ENCODE results near the gene NUFIP2. TPM values are rescaled to one million over a fixed set of nuclear protein-coding genes. Genes with fewer than 3 reads are reported as not detected.
A peak's percentile ranks its signal among the peaks of the same experiment; 100 is the strongest.

The NUFIP2 gene
- total and polyA plus RNA-seq, 10 of the 15 experiments (the other 5 are each of a cell fraction or from before 2014, with no cell fraction given): 3.7 to 32.3 (median 14.5) TPM

DNA sequence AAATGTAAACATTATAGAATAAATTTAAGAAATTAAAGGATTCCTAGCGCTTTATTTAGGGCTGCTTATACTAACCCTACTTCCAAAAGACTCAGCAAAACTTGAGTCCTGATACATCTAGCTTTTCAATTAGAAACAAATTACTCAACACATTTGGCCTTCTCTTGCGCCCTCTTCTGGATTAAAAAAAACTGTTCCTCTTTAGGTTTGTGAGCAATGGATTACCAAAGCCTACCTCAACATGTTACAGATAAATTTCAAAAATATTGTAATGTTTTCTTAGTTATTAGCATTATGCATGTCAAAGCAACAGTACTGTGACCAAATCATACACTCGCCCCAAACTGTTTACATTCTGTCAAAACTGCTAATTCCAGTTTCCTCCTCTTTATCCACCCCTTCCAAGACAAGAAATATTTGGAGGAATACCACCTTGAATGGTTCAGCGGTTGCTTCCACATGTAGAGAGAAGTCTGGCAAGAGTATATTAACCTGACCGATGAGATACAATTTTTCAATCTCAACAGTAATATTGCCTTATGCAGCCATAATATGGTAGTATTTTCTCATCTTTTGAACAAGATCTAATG, 2.7 kb downstream of the NUFIP2 start:
- Histone ChIP-seq H3K4me1 (ENCODE audit: control insufficient read depth, insufficient read depth, low read length) (peaks cover 2% of the 10 kb centered on the region; the same call in 1 of the 2 replicates), H3K9ac (ENCODE audit: control insufficient read depth, insufficient read depth, low read length) (peak overlapping the region; percentile 92), H3K4me3 (peak overlapping the region; percentile 89), H3K4me2 (ENCODE audit: control insufficient read depth, insufficient read depth) (peak overlapping the region; percentile 83), H4K20me1 (ENCODE audit: control insufficient read depth, insufficient read depth) (peaks cover 3% of the 10 kb centered on the region; the same call in 1 of the 2 replicates), H3K9me3 (replicated peaks; ENCODE audit: control insufficient read depth, insufficient read depth, low read length) (no peaks in the 10 kb centered on the region; the same call in 2 of the 3 replicates), H3K27me3 (replicated peaks in 1 of 2; ENCODE audit: control insufficient read depth in 2 of 2, insufficient read depth in 2 of 2, low read length in 1 of 2) (no peaks in the 10 kb centered on the region), H3K79me2 (ENCODE audit: control insufficient read depth, insufficient read depth, low read length) (peaks cover 77% of the 10 kb centered on the region), H3K27ac (ENCODE audit: control insufficient read depth, insufficient read depth) (peak overlapping the region; percentile 72; the same call in 1 of the 2 replicates), H3K36me3 (ENCODE audit: control insufficient read depth in 2 of 2, insufficient read depth in 2 of 2, low read length in 1 of 2) (peaks cover 5 to 25% of the 10 kb centered on the region in 2 experiments), H2AFZ (ENCODE audit: control insufficient read depth, low read depth, low read length) (no peak overlapping the region)
- BruUV-seq (replicated peaks): TSS peak; percentile 41
- DNase-seq (ENCODE audit: low read depth, low spot score): peak; percentile 35
- RAD21 ChIA-PET (ENCODE audit: unreplicated experiment): interaction anchor here (0.6 to 3.6 kb wide), 9 partner anchors 10 to 339 kb away, joined by 3 to 71 read pairs (median 3); partner anchors contain the start of gene MYO18A
- peak; percentile 10; the same call in 1 of the 3 replicates for ATAC-seq
- in situ Hi-C loops (cut with MboI) (no loop called here), intact Hi-C loops (cut with micrococcal nuclease; ENCODE audit: unreplicated experiment) (loop anchor here (2.0 to 5.0 kb wide), 2 partner anchors 142 to 339 kb away; partner anchors contain the start of gene PHF12)
- SMC1A ChIA-PET (ENCODE audit: uncharacterized antibody, unreplicated experiment): interaction anchor here (0.6 to 3.4 kb wide), 13 partner anchors 10 to 180 kb away, joined by 3 to 58 read pairs (median 5); partner anchors contain the start of gene CRYBA1
- under 1% methylated on average over 5 of the region's 5 CpGs for WGBS (ENCODE audit: insufficient coverage, insufficient replicate concordance, low lambda C conversion rate, missing lambda C conversion rate)
- FAIRE-seq: peak; percentile 77
- POLR2A ChIA-PET: interaction anchor here (0.6 to 2.3 kb wide), 9 partner anchors 10 to 175 kb away, joined by 3 to 8 read pairs (median 5); no protein-coding TSS in a partner anchor
- CTCF ChIA-PET: interaction anchor here (0.6 to 5.0 kb wide), 35 partner anchors 8 to 630 kb away, joined by 3 to 93 read pairs (median 5); partner anchors contain the start of gene SDF2
- TF ChIP-seq SUPT20H (IDR thresholded peaks at IDR 0.05; ENCODE audit: borderline replicate concordance, control insufficient read depth, low read depth, low read length): no peak
- TF ChIP-seq PAX5 (IDR thresholded peaks at IDR 0.05; ENCODE audit: borderline replicate concordance, low read depth, low read length): no peak
- no peak for TF ChIP-seq SMAD5 (IDR thresholded peaks at IDR 0.05; ENCODE audit: low read depth)
- TF ChIP-seq, protein P1, sequence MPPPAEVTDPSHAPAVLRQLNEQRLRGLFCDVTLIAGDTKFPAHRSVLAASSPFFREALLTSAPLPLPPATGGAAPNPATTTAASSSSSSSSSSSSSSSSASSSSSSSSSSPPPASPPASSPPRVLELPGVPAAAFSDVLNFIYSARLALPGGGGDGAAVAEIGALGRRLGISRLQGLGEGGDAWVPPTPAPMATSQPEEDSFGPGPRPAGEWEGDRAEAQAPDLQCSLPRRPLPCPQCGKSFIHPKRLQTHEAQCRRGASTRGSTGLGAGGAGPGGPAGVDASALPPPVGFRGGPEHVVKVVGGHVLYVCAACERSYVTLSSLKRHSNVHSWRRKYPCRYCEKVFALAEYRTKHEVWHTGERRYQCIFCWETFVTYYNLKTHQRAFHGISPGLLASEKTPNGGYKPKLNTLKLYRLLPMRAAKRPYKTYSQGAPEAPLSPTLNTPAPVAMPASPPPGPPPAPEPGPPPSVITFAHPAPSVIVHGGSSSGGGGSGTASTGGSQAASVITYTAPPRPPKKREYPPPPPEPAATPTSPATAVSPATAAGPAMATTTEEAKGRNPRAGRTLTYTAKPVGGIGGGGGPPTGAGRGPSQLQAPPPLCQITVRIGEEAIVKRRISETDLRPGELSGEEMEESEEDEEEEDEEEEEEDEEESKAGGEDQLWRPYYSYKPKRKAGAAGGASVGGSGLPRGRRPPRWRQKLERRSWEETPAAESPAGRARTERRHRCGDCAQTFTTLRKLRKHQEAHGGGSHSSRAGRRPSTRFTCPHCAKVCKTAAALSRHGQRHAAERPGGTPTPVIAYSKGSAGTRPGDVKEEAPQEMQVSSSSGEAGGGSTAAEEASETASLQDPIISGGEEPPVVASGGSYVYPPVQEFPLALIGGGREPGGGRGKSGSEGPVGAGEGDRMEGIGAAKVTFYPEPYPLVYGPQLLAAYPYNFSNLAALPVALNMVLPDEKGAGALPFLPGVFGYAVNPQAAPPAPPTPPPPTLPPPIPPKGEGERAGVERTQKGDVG (CRISPR knock-in tag; IDR thresholded peaks at IDR 0.05): no peak
- TF ChIP-seq CEBPB (IDR thresholded peaks at IDR 0.05; ENCODE audit: borderline replicate concordance in 1 of 2, low read depth in 2 of 2, low read length in 2 of 2): no peak
- TF ChIP-seq, protein P2, sequence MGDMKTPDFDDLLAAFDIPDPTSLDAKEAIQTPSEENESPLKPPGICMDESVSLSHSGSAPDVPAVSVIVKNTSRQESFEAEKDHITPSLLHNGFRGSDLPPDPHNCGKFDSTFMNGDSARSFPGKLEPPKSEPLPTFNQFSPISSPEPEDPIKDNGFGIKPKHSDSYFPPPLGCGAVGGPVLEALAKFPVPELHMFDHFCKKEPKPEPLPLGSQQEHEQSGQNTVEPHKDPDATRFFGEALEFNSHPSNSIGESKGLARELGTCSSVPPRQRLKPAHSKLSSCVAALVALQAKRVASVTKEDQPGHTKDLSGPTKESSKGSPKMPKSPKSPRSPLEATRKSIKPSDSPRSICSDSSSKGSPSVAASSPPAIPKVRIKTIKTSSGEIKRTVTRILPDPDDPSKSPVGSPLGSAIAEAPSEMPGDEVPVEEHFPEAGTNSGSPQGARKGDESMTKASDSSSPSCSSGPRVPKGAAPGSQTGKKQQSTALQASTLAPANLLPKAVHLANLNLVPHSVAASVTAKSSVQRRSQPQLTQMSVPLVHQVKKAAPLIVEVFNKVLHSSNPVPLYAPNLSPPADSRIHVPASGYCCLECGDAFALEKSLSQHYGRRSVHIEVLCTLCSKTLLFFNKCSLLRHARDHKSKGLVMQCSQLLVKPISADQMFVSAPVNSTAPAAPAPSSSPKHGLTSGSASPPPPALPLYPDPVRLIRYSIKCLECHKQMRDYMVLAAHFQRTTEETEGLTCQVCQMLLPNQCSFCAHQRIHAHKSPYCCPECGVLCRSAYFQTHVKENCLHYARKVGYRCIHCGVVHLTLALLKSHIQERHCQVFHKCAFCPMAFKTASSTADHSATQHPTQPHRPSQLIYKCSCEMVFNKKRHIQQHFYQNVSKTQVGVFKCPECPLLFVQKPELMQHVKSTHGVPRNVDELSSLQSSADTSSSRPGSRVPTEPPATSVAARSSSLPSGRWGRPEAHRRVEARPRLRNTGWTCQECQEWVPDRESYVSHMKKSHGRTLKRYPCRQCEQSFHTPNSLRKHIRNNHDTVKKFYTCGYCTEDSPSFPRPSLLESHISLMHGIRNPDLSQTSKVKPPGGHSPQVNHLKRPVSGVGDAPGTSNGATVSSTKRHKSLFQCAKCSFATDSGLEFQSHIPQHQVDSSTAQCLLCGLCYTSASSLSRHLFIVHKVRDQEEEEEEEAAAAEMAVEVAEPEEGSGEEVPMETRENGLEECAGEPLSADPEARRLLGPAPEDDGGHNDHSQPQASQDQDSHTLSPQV (IDR thresholded peaks at IDR 0.05): no peak
- TF ChIP-seq, protein P3, sequence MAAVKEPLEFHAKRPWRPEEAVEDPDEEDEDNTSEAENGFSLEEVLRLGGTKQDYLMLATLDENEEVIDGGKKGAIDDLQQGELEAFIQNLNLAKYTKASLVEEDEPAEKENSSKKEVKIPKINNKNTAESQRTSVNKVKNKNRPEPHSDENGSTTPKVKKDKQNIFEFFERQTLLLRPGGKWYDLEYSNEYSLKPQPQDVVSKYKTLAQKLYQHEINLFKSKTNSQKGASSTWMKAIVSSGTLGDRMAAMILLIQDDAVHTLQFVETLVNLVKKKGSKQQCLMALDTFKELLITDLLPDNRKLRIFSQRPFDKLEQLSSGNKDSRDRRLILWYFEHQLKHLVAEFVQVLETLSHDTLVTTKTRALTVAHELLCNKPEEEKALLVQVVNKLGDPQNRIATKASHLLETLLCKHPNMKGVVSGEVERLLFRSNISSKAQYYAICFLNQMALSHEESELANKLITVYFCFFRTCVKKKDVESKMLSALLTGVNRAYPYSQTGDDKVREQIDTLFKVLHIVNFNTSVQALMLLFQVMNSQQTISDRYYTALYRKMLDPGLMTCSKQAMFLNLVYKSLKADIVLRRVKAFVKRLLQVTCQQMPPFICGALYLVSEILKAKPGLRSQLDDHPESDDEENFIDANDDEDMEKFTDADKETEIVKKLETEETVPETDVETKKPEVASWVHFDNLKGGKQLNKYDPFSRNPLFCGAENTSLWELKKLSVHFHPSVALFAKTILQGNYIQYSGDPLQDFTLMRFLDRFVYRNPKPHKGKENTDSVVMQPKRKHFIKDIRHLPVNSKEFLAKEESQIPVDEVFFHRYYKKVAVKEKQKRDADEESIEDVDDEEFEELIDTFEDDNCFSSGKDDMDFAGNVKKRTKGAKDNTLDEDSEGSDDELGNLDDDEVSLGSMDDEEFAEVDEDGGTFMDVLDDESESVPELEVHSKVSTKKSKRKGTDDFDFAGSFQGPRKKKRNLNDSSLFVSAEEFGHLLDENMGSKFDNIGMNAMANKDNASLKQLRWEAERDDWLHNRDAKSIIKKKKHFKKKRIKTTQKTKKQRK (IDR thresholded peaks at IDR 0.05; ENCODE audit: low read depth, low read length): no peak
